C4-2B (cell line): ENCODE results near the gene BPGM.

Experiments used
- CTCF ChIP-seq: fragments of 450-650 bp; conservative IDR thresholded peaks from 2 replicates; pipeline ENCODE4 v1.5.1; 2017; ENCODE audit warnings: mild to moderate bottlenecking
- ZFX ChIP-seq: fragments of 450-650 bp; IDR thresholded peaks from 2 replicates; pipeline ENCODE4 v1.6.1; 2017

DNA sequence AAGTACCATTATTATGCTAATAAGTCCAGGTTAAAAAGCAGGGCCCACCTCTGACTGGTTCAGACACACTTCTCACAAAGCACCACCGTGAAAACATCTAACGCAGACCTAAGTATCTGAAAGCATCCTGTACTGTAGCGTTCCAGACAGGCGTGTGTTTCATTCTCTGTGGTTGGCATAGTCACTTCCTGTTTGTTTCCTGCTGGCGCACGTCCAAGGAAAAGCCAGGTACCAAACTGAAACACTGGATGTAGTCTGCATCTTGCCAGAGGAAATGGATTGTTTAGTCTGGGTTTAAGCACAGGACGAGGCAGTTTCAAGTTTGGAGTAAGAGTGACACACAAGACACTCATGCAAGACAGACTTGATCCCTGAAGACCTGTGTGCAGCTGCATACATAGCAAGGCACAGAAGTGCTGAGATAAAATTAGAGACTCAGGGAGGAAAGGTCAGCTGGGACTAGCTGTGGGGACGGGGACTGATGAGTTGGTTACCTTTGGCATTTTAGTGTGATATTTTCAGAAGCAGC is 23.3 kb downstream of the BPGM start:
- TF ChIP-seq CTCF (no peak), ZFX (no peak)
